GM10248 (cell line): ENCODE measurements around the gene CNTNAP2.

Source experiments
- CTCF ChIA-PET: fragments of 300-600 bp; sonication (Branson Sonifier 250); formaldehyde crosslinking; extraction: SDS; loops from one replicate; lab custom pipeline; 2021; ENCODE audit warnings: antibody characterized with exemption; lab: Yijun Ruan, JAX
- POLR2A ChIA-PET: fragments of 350-650 bp; sonication (Branson Sonifier 250); formaldehyde crosslinking; extraction: SDS; loops from one replicate; lab custom pipeline; 2020; ENCODE audit warnings: antibody characterized with exemption; lab: Yijun Ruan, JAX
- DNase-seq: peaks from one replicate; pipeline ENCODE4 v3.0.0; 2012; ENCODE audit errors: extremely low spot score
- TF ChIP-seq, protein P1 (sequence below): IDR thresholded peaks from 2 replicates; pipeline ENCODE4 v1.5.1; 2012; ENCODE audit warnings: mild to moderate bottlenecking, low read depth; ENCODE audit errors: extremely low read depth, missing control alignments, control extremely low read depth

CNTNAP2 gene

DNA sequence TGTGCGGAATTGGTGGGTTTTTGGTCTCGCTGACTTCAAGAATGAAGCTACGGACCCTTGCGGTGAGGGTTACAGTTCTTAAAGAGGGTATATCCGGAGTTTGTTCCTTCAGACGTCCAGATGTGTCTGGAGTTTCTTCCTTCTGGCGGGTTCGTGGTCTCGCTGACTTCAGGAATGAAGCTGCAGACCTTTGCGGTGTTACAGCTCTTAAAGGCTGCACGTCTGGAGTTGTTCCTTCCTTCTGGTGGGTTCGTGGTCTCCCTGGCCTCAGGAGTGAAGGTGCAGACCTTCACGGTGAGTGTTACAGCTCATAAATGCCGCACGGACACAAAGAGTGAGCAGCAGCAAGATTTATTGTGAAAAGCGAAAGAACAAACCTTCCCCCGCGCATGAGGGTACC is 670.7 kb downstream of the CNTNAP2 start:
- POLR2A ChIA-PET = no interaction called here
- TF ChIP-seq, protein P1, sequence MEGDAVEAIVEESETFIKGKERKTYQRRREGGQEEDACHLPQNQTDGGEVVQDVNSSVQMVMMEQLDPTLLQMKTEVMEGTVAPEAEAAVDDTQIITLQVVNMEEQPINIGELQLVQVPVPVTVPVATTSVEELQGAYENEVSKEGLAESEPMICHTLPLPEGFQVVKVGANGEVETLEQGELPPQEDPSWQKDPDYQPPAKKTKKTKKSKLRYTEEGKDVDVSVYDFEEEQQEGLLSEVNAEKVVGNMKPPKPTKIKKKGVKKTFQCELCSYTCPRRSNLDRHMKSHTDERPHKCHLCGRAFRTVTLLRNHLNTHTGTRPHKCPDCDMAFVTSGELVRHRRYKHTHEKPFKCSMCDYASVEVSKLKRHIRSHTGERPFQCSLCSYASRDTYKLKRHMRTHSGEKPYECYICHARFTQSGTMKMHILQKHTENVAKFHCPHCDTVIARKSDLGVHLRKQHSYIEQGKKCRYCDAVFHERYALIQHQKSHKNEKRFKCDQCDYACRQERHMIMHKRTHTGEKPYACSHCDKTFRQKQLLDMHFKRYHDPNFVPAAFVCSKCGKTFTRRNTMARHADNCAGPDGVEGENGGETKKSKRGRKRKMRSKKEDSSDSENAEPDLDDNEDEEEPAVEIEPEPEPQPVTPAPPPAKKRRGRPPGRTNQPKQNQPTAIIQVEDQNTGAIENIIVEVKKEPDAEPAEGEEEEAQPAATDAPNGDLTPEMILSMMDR = no peak
- CTCF ChIA-PET = no interaction called here
- DNase-seq = no peak

DNA sequence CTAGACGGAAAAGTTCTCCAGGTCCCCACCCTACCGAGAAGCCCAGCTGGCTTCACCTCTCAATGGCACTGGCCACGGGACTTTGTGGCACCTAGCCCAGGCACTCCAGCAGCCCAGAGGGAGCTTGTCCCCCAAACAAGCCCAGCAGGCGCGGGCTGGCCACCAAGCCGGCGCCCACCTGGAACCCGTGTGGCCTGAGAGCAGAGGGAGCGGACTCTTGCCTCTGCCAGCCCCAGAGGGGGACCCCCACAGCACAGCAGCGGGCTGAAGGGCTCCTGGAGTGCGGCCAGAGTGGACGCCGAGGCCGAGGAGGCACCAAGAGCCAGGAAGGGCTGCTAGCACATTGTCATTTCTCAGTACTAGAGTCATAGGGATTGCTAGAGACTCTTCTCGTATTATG is 671.4 kb downstream of the CNTNAP2 start:
- no peak for DNase-seq
- ChIA-PET CTCF (no interaction called here), POLR2A (no interaction called here)
- TF ChIP-seq, protein P1 = no peak

DNA sequence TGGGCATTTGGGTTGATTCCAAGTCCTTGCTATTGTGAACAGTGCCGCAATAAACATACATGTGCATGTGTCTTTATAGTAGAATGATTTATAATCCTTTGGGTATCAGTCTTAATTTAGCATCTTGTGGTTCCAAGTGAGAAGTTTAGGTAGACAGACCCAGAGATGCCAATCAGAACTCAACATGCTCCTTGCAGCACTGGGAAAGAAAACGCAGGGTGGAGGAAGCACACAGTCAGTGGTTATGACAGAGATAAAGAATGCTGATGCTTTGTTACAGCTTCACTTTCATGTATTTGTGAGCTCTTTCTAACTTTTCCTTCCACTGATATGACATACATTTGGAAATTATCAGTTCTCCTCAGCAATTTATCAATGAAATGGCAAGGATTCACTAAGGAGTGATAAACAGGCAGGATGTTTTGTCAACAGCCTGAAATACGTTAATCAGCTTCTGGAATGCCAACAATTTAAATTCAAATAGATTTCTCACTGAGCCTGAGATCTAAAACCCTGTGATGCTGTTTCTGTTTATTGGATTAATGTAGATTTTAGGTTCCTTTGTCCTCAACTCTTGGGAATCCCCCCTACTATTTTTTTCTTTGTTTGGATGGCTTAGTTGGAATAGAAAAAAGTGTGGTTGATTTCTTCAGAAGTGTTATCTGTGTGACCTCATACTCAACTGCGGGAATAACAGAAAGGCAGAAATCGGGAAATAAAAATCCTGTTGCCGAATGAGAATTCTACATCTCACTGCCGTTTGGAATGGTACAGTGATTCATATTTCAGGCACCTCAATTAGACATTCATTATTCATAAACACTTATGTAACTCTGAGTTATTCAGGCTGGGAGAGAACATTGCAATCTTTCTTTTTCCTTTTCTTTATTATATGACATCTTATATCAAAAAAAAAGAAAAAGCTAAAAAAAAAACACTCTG is 675.0 kb downstream of the CNTNAP2 start:
- no peak for DNase-seq
- ChIA-PET POLR2A (no interaction called here), CTCF (no interaction called here)

DNA sequence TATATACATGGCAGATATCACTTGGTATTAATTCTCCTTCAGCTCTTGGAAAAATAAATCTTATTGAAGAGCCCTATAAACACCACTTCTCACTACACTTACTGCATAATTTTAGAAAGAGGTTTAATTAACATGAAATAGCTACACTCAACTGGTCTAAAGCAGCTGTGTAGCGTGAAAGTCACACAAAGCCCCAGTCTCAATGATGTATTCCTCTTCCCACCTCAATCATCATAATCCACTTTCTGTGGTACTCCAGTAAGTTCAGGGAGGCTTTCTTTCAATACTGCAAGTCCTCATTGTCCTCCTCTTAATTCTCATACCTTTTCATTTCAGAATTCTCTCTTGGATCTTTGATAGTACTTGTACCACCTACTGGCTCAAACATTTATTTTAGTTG is 688.0 kb downstream of the CNTNAP2 start:
- CTCF ChIA-PET = no interaction called here
- POLR2A ChIA-PET = no interaction called here
- DNase-seq = no peak
- TF ChIP-seq, protein P1 = no peak

More for the DNA sequence above, 675.0 kb downstream of the CNTNAP2 start:
- TF ChIP-seq, protein P1 = no peak

DNA sequence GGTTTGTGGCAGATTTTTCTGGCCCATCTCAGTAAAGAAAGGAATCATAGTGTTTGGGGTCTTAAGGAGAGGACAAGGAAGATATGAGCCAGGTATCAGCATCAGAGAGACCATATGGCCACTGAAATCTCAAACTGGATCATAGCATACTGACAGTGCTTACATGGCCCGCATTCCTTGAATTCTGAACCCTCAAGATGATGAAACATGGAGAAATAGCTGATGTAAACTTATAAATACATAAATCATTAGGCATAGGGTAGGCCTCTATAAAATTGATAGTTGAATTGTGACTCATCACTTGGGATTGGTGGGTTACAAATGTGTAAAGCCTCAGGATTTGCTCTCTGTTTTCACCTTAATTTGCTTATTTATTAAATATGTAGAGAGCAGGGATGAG is 688.5 kb downstream of the CNTNAP2 start:
- TF ChIP-seq, protein P1 = no peak
- DNase-seq = no peak
- ChIA-PET CTCF (interaction anchor here (1.0 kb wide), 1 partner anchor 76 kb away, joined by 3 read pairs; no protein-coding TSS in a partner anchor), POLR2A (no interaction called here)

DNA sequence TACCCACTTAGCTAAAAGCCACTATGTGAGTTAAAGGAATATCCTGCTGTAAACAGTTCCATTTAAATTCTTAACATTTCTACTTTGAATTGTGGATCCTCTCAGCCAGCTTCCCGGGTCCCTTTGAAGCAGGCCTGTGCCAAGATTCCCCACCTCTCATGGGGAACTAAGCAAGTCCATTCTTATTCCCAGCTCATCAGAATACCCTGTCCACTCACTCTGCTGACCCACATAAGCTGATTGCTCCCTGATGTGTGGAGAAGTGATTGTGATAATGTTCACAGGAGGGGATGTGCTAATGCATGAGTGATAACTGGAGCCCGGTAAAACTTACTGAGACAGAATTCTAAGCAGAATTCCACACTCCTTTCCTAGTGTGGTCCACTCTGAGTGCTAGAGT is 709.7 kb downstream of the CNTNAP2 start:
- TF ChIP-seq, protein P1 = no peak
- CTCF ChIA-PET = no interaction called here
- DNase-seq = no peak
- POLR2A ChIA-PET = no interaction called here
